Measurements from ENCODE around the gene KCTD4.
"Not testable (repeated sequence)": the region's sequence is repeated elsewhere in the genome, so short reads cannot be mapped to it uniquely, and the experiment has no call there.

KCTD4 gene

DNA sequence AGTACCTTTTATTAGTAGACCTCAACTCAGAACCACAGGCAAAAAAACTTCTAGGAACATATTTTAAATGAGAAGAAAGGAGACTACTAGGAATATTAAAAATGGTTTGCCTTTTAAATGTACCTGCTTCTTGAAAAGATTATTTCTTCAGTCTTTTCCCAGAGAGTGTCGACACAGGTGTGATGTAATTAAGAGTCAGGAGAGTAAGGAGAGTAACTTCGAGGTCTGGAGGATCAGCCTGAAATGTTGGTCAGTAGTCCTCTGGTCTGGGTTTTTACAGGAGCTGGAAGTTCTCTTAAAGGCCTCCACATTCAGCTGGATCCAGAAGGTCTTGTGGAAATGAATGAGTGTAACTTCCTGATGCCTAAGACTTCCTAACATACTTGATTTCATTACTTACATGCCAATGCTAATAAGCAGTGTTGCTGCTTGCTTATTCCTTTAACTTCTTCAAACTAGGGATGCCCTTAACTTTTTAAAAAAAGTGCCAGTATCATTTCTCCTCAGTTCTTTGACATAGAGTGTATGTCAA is at the start of gene KCTD4:
Gene KCTD4 (minus strand): TSS at position 345 of the 532 bp plus-strand sequence. CDS start 6,478 bp downstream, outside the sequence.
- DNase-seq: no peak

DNA sequence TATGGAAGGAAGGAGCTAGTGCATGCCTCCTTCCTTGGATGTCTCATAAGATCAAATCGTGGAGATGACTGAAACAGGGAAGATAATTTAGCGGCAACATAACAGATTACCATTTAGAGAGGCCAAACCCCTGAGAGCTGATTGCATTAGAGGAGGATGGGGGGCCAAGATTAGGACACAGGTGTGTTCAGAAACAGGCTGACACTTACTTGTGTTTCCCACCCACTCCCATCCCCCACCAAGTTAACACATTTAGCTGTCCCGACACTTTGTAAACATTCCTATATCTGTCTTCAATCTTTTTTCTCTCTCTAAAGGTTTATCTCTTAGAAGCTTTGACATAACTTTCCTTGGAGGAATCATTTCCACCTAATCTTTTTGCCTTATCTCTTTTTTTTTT is 48.8 kb upstream of the KCTD4 start:
- no peak for DNase-seq

DNA sequence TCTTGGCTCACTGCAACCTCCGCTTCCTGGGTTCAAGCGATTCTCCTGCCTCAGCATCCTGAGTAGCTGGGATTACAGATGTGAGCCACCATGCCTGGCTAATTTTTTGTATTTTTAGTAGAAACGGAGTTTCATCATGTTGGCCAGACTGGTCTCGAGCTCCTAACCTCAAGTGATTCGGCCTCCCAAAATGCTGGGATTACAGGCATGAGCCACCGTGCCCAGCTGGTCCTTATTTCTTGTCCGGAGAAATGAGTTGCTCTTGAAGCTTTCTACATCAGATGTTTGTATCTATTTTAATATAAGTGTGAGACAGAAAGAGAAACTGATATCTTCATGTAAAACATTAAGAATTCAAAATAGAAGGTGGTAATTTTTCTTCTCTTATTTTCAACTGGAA is 43.9 kb upstream of the KCTD4 start:
- not testable (repeated sequence) for DNase-seq

DNA sequence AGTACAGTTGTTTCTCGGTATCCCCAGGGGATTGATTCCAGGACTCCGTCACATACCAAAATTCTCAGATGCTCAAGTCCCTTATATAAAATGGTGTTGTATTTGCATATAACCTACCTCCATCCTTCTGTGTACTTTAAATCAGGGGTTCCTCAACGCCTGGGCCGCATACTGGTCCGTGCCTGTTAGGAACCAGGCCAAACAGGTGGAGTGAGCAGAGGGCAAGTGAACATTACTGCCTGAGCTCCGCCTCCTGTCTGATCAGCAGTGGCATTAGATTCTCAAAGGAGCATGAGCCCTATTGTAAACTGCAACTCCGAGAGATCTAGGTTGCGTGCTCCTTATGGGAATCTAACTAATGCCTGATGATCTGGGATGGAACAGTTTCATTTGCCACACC is 42.2 kb upstream of the KCTD4 start:
- DNase-seq: no peak

DNA sequence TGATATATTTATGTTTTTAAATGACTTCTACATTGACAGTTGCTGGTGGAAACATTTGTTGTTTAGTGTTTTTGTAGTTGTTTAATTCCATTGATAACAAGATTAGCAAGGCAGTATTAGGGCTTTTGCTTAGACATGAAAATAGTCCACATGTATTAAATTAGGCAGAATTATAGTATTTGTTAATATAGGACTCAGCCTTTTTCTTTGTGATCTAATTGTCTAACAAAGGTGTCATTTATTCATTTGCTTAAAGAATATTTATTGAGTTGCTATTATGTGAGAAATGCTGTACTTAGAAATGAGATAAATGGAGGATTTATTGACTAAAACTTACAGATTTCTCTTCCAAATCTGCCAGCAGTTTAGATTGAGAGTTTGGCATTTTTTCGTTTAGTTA is 41.7 kb upstream of the KCTD4 start:
- no peak for DNase-seq

DNA sequence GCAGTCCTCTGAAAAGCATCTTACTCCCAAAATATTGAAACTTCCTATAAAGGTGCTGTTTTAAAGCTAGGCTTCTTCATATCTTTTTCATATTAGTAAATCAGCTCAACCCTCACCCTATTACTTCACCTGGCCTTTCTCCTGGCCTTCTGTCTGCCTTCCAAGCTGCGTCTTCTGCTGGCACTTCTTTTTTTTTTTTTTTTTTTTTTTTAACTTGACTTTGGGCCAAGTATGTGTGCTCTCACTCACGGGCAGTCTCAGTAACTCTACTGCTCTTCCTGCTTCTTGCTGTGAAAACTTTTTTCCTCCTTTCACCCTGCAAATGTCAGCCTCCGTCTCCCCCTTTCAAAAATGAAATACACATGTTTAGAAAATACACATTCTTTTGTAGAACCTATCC is 41.2 kb upstream of the KCTD4 start:
- DNase-seq: peak; percentile 38

DNA sequence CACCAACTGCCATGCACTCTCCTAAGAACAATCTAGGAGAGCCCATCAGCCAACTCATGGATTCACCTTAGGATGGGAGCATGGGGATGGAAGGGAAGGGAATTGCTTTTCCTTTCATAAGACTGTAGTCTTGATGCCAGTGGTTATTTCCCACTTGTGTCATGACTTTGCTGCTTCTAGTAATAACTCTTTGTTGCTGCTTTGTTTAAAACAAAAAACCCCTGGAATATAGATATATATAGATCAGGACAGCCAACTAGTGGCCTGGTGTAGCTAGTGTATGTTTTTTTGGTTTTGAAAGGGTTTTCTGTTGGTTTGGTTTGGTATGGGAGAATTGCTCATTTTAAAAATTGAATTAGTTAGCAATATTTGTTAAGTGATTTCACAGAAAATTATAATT is 39.3 kb upstream of the KCTD4 start:
- no peak for DNase-seq

DNA sequence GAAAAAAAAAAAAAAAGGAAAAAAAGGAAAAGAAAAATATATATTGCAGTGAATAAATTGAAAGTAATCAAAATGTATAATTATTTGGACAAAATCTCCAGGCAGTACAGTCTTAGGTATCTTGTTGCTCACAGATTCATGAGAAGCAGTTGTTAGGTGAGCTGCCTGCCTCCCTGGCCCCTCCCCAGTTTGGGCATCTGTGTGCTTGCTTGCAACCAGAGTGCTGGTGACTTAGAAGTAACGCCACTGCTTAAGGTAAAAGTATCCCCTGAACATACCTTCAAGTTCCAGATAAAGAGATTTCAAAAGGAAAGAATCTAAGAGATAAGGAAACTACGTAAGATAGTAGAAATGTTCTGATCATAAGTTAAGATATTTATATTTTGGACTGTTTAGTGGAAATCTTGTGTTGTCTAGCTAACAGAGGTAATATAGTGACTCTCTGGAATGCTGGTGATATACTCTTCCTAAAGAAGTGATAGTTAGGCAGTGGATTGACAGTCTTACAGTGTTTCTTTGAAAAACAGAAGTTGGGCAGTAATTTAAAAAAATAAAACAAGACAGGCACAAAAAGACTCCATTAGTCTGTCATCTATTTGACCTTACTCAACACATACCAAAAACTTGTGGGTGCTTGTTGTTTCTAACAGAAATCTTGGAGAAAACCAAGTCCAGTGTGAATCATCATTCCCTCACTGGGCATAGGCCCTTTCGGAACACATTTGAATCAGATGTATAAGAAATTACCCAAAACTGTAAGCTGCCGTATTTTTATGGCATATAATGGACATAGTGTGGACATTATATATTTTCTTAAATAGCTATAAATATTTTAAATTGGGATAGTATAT is 38.3 kb upstream of the KCTD4 start:
- peak; percentile 57 for DNase-seq

DNA sequence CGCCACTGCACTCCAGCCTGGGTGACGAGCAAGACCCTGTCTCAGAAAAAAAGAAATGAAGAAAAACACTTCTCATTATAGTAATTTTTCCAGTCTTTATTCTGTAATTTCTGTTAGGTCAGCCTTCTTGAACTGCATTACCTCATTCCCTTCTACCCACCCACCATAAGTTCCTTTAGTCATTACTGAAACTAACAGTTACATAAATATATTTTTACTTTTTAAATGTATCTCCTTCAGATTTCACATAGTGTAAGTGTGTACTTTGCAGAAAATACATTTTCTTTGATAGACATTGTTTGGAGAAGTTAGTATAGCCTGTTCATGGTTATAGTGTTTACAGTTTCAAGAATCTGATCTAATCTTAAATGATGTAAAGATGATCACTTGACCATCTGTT is 31.7 kb upstream of the KCTD4 start:
- no peak for DNase-seq

DNA sequence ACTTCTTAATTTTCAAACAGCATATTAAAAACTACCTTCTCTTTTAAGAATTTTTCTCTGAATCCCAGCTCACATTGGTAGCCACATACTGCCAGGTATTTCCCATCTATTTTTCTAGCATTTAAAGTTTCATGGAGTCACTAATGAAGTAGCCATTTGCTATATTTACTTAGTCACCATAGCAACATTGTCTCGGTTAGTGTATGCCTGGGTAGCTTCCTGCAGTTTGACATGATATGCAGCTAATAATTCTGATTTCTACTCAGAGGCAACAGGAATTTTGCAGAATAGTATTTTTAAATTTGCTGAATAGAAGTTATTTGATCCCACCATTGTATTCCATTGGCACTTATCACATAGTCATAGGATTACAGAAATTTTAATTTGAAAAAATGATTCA is 30.9 kb upstream of the KCTD4 start:
- DNase-seq: peak; percentile 44

DNA sequence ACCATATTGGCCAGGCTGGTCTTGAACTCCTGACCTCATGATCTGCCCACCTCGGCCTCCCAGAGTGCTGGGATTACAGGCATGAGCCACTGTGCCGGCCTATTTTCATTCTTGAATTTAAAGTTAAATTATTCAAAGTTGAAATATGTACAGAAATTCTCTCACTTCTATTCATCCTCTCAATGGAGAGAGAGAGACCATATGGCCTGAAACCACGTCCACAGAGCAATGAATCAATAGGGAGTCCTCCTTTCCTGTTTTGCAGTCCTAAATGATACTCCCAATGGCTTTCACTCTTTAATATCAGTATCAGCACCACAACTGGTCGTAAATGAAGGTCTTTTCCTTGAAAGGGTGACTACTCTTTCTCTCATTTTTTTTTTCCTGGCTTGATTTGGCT is 30.5 kb upstream of the KCTD4 start:
- DNase-seq: peak; percentile 42

DNA sequence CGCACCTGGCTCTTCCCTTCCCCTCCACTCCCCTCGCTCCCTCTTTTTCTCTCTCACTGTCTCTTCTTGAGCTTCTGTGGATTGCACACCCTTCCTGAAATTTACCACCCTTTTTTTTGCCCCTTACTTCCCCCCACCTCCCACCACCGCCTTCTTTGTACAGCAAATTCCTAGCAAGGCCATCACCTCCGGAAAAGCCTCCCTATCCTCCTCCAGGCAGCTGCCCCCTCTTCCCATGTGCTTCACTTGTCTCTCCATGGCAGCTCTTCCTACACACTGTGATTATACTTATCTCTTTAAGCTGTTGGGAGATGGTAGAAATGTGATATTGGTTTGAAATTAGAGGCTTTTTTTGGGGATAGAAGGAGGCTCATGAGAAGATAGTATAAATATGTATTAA is 28.3 kb upstream of the KCTD4 start:
- DNase-seq: no peak

DNA sequence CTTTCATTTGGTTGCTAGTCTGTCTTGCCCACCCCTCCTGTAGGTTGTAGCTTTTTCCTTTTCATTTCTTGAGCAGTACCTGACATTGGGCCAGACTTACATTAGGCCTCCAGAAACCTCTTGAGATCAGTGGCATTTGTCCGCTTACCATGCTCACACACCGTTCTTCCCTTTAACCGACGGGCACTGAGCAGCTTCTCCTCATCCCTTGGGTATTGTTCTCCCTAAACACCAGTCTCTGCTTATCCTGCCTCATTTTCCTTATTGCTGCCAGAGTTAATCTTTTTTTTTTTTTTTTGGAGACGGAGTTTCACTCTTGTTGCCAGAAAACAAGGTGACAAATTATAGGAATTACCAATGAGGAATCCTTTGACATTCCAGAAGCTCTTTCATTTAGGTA is 27.2 kb upstream of the KCTD4 start:
- no peak for DNase-seq

DNA sequence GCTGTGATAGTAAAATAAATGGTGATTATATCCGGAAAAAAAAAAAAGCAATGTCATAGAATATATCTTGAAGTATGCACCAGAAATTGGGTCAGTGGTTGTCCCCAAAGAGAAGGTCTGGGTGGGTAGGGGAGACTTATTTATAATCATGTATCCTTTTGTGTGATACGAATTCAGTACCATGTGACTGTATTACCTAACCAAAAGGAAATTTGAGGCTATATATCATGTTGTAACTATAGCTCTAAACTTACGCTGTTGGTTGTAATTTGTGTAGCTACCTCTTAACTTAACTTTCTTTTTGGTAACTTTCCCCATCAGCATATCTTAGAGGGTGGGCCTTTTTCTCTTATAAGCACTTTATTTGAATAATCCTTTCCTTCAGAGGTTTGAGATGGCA is 25.2 kb upstream of the KCTD4 start:
- no peak for DNase-seq

DNA sequence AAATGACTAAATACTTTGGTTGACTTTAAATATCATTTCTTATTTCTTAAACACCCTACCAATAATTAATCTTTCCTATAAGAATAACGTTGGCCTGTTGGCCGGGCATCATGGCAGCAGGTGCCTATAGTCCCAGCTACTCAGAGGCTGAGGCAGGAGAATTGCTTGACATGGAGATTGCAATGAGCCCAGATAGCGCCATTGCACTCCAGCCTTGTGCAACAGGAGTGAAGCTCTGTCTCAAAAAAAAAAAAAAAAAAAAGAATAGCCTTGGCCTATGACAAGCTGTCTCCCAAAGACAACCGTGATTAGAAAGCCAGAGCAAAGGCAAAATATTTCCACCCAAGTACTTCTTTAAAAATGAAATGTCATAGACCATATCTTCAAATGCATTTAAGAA is 24.5 kb upstream of the KCTD4 start:
- DNase-seq: no peak

DNA sequence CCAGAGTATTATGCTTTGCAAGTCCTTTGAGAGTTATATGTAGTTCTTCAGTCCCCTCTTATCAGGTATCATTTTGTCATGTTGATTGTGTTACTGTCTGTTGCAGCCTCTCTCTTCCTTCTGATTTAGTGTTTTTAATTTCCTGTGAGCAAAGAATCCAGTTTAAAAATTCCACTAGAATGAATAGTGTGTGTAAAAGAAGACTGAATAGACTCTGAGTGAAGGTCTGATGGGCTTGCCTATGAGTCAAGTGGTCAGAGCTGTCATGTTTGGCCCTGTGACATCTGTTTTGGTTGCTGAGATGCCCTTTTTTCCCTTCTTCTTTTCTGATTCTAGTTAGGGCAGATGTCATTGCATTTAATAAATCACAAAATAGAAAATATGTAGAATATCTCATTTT is 23.3 kb upstream of the KCTD4 start:
- peak; percentile 44 for DNase-seq

DNA sequence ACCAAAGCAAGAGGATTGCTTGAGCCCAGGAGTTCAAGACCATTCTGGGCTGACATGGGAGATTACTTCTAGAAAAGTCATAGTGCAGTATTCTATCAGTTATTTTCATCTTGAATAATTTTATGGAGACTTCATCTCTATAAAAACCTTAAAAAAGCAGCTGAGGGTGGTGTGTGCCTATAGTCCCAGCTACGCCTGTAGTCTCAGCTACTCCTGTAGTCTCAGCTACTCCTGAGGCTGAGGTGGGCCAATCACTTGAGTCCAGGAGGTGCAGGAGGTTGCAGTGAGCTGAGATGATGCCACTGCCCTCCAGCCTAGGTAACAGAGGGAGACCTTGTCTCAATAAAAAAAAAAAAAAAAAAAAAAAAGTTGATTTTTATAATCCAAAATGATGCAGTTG is 22.1 kb upstream of the KCTD4 start:
- no peak for DNase-seq

DNA sequence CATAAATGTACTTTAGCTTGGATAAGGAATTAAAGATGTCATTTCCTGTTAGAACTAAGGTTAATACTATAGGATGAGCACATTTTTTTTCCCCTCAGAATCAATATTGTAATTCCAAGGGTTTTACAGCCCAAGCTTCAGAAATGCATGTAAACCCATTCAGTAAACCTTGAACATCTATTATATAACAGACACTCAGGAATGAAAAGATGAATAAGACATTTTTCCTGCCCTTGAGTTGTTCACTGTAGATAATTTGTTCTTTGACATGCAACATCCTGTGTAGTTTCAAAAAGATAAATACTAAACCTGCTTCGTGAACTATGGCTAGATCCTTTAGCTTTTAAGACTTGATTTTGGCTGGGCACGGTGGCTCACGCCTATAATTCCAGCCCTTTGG is 21.7 kb upstream of the KCTD4 start:
- DNase-seq: no peak

DNA sequence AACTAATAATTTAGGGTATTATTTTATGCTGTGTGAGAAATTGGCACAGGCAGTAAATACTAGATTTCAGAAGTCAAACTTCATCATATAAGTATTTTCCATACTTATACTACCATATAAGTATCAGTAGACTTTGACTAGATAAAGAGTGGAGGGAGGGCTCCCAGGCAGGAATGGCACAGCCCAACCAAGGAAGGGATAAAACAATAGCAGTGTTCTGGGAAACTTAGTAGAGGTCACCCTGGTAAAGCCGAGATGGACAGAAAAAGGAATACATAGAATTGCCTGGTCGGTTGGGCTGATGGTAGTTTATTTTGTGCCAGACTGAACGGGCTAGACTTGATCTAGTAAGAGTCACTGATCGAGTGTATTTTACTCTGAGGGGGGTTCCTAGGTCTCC is 19.6 kb upstream of the KCTD4 start:
- no peak for DNase-seq

DNA sequence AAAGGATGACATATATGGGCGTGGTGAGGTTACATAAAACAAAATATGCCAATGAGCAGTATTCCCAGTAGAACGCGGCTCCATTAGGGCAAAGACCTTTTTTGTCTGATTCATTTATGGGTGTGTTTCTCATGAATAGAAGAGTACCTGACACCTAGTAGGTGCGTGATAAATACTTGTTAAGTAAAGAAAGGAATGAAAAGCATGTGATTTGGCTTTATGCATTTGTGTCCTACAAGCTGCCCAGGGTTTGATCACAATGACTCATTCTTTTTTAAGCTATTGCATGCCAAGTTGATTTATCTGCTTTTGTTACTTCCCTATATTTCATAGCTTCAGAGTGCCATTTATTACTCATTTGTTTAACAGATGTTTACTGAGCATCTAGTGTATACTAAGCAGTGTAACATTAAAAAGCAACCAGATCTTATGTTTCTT is 19.1 kb upstream of the KCTD4 start:
- DNase-seq: peak; percentile 84

DNA sequence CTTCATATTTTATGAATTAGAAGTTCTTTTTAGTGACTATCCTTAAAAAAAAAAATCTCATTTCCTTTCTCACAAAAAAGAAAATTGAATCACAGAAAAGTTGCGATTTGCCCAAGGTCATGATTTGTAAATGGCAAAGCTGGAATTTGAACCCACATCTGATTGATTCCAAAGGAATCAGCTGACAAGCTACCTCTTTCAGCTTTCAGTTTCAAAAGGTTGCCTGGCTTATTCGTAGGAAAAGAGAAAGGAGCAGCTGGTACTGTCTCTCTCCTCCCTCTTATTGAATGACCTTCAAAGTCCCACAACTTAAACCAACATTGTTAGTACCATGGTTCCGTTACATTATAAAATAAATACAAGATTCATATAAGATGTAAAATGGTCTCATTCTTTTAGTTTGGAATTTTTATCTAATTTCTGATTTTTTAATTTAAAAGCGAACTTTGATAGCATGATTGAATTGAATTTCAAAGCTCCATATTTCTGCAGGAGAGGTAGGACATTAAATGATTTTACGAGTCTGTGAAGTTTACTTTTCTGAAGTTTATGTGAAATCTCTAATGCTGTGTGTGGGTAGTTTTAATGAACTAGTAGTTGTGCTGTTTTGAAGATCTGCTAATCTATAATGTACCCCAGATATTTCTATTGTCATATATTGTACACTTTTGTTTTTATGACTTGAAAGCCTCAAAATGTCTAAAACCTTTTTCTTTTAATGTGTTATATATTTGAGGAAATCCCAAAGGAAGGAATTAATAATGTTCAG is 18.5 kb upstream of the KCTD4 start:
- DNase-seq: no peak

DNA sequence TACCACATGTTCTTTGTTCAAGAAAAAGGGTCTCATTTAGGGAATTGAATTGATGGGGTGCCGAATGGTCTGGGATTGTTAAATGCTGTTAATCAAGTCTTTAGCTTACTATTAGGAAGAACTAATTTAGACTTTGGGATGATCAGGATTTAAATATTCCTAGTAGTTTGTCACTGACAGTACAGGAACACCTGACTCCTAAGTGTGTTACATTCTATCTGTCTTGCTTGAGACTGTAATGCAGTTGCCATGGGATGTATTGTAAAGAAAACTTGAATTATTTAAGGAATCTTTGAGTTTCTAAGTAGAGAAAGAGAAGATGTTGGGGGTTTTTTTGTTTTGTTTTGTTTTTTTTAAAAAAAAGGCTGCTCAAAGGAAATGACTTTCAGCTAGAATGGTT is 17.8 kb upstream of the KCTD4 start:
- no peak for DNase-seq

DNA sequence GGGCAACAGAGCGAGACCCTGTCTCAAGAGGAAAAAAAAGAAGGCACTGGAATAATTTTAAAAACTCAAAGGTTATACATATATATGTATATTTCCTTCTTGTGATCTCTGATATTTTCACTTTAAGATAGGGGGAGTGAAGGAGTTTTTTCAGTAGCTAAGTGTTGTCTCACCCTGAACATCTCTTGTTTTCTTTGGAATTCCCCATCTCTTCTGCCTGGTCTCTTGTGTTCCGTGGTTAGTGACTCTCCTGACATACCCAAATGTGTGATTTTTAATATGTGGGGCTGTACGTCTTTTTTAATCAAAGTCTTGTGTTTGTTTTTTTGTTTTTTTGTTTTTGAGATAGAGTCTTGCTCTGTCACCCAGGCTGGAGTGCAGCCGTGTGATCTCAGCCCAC is 15.3 kb upstream of the KCTD4 start:
- no peak for DNase-seq
